GM20431 (cell line): ENCODE measurements around the gene BCL3.

ENCODE experiments used
- in situ Hi-C: fragments of 300-500 bp; cut with MseI, MboI; formaldehyde crosslinking; loops from one replicate; pipeline ENCODE4 v1.15.0; 2020; ENCODE audit warnings: low sequenced_read_pairs; ENCODE audit not compliant: unreplicated experiment

Gene BCL3

GRCh38 chr19:44720396-44720795 is 28.1 kb upstream of the BCL3 start:
- in situ Hi-C loops, result loop anchor here (10.0 kb wide), 1 partner anchor 54 kb away; the partner anchor contains the start of gene CBLC

- in situ Hi-C loops, result loop anchor here (10.0 kb wide), 1 partner anchor 54 kb away; the partner anchor contains the start of gene CBLC
Observed at GRCh38 chr19:44720945-44721344, 27.6 kb upstream of the BCL3 start.

- in situ Hi-C loops, result loop anchor here (10.0 kb wide), 1 partner anchor 53 kb away; the partner anchor contains the start of gene CBLC
Observed at GRCh38 chr19:44721369-44721768, 27.1 kb upstream of the BCL3 start.

- in situ Hi-C loops, result loop anchor here (10.0 kb wide), 1 partner anchor 52 kb away; the partner anchor contains the start of gene CBLC
Observed at GRCh38 chr19:44722131-44723121, 26.1 kb upstream of the BCL3 start.

- in situ Hi-C loops, result loop anchor here (10.0 kb wide), 1 partner anchor 51 kb away; the partner anchor contains the start of gene CBLC
Observed at GRCh38 chr19:44723299-44723951, 25.1 kb upstream of the BCL3 start.

GRCh38 chr19:44723952-44724319 is 24.6 kb upstream of the BCL3 start:
- in situ Hi-C loops, result loop anchor here (10.0 kb wide), 1 partner anchor 51 kb away; the partner anchor contains the start of gene CBLC

- in situ Hi-C loops, result loop anchor here (10.0 kb wide), 1 partner anchor 50 kb away; the partner anchor contains the start of gene CBLC
Observed at GRCh38 chr19:44725251-44725650, 23.3 kb upstream of the BCL3 start.

GRCh38 chr19:44725684-44726083 is 22.8 kb upstream of the BCL3 start:
- in situ Hi-C loops, result loop anchor here (10.0 kb wide), 1 partner anchor 49 kb away; the partner anchor contains the start of gene CBLC

GRCh38 chr19:44726465-44726864 is 22.0 kb upstream of the BCL3 start:
- in situ Hi-C loops, result loop anchor here (10.0 kb wide), 1 partner anchor 48 kb away; the partner anchor contains the start of gene CBLC

GRCh38 chr19:44728178-44728577 is 20.3 kb upstream of the BCL3 start:
- in situ Hi-C loops, result loop anchor here (10.0 kb wide), 1 partner anchor 47 kb away; the partner anchor contains the start of gene CBLC

- in situ Hi-C loops, result loop anchor here (10.0 kb wide), 1 partner anchor 45 kb away; the partner anchor contains the start of gene CBLC
Observed at GRCh38 chr19:44729516-44730033, 18.9 kb upstream of the BCL3 start.

GRCh38 chr19:44731081-44731480 is 17.4 kb upstream of the BCL3 start:
- in situ Hi-C loops, result no loop called here

GRCh38 chr19:44731622-44732021 is 16.9 kb upstream of the BCL3 start:
- in situ Hi-C loops, result no loop called here

- in situ Hi-C loops, result no loop called here
Observed at GRCh38 chr19:44732235-44733014, 16.1 kb upstream of the BCL3 start.

- in situ Hi-C loops, result no loop called here
Observed at GRCh38 chr19:44734357-44734756, 14.2 kb upstream of the BCL3 start.

- in situ Hi-C loops, result no loop called here
Observed at GRCh38 chr19:44735011-44735410, 13.5 kb upstream of the BCL3 start.

- in situ Hi-C loops, result no loop called here
Observed at GRCh38 chr19:44737238-44738071, 11.1 kb upstream of the BCL3 start.

- in situ Hi-C loops, result no loop called here
Observed at GRCh38 chr19:44738136-44738535, 10.4 kb upstream of the BCL3 start.
